ENCODE data around the gene DMRT2. TPM values are rescaled to one million over a fixed set of nuclear protein-coding genes. Genes with fewer than 3 reads are reported as not detected.

Gene DMRT2
- total RNA-seq, 1 donor, result not detected

GRCh38 chr9:1014225-1014624 lies 35.9 kb upstream of the DMRT2 start:
- Histone ChIP-seq H3K4me3 (ENCODE audit: insufficient read depth, low read length) (no peak overlapping the region), H3K36me3 (ENCODE audit: insufficient read depth, low read length) (no peaks in the 10 kb centered on the region), H3K4me1 (ENCODE audit: insufficient read depth, low read length) (peaks cover 3% of the 10 kb centered on the region), H3K27me3 (ENCODE audit: insufficient read depth, low read length) (no peaks in the 10 kb centered on the region), H3K9me3 (ENCODE audit: low read depth, low read length) (no peaks in the 10 kb centered on the region), H3K79me2 (ENCODE audit: insufficient read depth, low read length) (no peaks in the 10 kb centered on the region), H2AFZ (ENCODE audit: low read length) (no peak overlapping the region), H3K27ac (ENCODE audit: low read depth, low read length) (no peak overlapping the region), H4K20me1 (ENCODE audit: insufficient read depth, low read length) (no peaks in the 10 kb centered on the region), H3K4me2 (ENCODE audit: insufficient read depth, low read length) (no peak overlapping the region)
- no peak for TF ChIP-seq CTCF (IDR thresholded peaks at IDR 0.05; ENCODE audit: extremely low read depth, low read depth, low read length)
- DNase-seq (ENCODE audit: insufficient read length, low spot score, missing footprints), result no peak

- no peaks in the 10 kb centered on the region for H3K27me3 ChIP-seq (ENCODE audit: insufficient read depth, low read length)
- H3K4me1 ChIP-seq (ENCODE audit: insufficient read depth, low read length), result no peaks in the 10 kb centered on the region
- H3K4me2 ChIP-seq (ENCODE audit: insufficient read depth, low read length), result no peak overlapping the region
- no peak overlapping the region for H2AFZ ChIP-seq (ENCODE audit: low read length)
- no peak overlapping the region for H3K4me3 ChIP-seq (ENCODE audit: insufficient read depth, low read length)
- no peak overlapping the region for H3K27ac ChIP-seq (ENCODE audit: low read depth, low read length)
- H3K36me3 ChIP-seq (ENCODE audit: insufficient read depth, low read length), result no peaks in the 10 kb centered on the region
- no peaks in the 10 kb centered on the region for H4K20me1 ChIP-seq (ENCODE audit: insufficient read depth, low read length)
- H3K9me3 ChIP-seq (ENCODE audit: low read depth, low read length), result no peaks in the 10 kb centered on the region
- H3K79me2 ChIP-seq (ENCODE audit: insufficient read depth, low read length), result no peaks in the 10 kb centered on the region
- no peak for DNase-seq (ENCODE audit: insufficient read length, low spot score, missing footprints)
- no peak for TF ChIP-seq CTCF (IDR thresholded peaks at IDR 0.05; ENCODE audit: extremely low read depth, low read depth, low read length)
Observed at GRCh38 chr9:1014640-1015039, 35.5 kb upstream of the DMRT2 start.

- H3K27ac ChIP-seq (ENCODE audit: low read depth, low read length), result no peak overlapping the region
- peak; percentile 42 for TF ChIP-seq CTCF (IDR thresholded peaks at IDR 0.05; ENCODE audit: extremely low read depth, low read depth, low read length)
- H2AFZ ChIP-seq (ENCODE audit: low read length), result no peak overlapping the region
- H3K4me3 ChIP-seq (ENCODE audit: insufficient read depth, low read length), result no peak overlapping the region
- H3K4me1 ChIP-seq (ENCODE audit: insufficient read depth, low read length), result no peaks in the 10 kb centered on the region
- H3K79me2 ChIP-seq (ENCODE audit: insufficient read depth, low read length), result no peaks in the 10 kb centered on the region
- peak; percentile 65 for DNase-seq (ENCODE audit: insufficient read length, low spot score, missing footprints)
- H3K4me2 ChIP-seq (ENCODE audit: insufficient read depth, low read length), result no peak overlapping the region
- H3K36me3 ChIP-seq (ENCODE audit: insufficient read depth, low read length), result no peaks in the 10 kb centered on the region
- H3K27me3 ChIP-seq (ENCODE audit: insufficient read depth, low read length), result no peaks in the 10 kb centered on the region
- no peaks in the 10 kb centered on the region for H4K20me1 ChIP-seq (ENCODE audit: insufficient read depth, low read length)
- H3K9me3 ChIP-seq (ENCODE audit: low read depth, low read length), result no peaks in the 10 kb centered on the region
Observed at GRCh38 chr9:1018121-1018520, 32.0 kb upstream of the DMRT2 start.

- Histone ChIP-seq H3K27ac (ENCODE audit: low read depth, low read length) (no peak overlapping the region), H3K36me3 (ENCODE audit: insufficient read depth, low read length) (no peaks in the 10 kb centered on the region), H3K27me3 (ENCODE audit: insufficient read depth, low read length) (no peaks in the 10 kb centered on the region), H2AFZ (ENCODE audit: low read length) (no peak overlapping the region), H3K79me2 (ENCODE audit: insufficient read depth, low read length) (no peaks in the 10 kb centered on the region), H3K4me1 (ENCODE audit: insufficient read depth, low read length) (no peaks in the 10 kb centered on the region), H3K4me3 (ENCODE audit: insufficient read depth, low read length) (no peak overlapping the region), H4K20me1 (ENCODE audit: insufficient read depth, low read length) (no peaks in the 10 kb centered on the region), H3K9me3 (ENCODE audit: low read depth, low read length) (no peaks in the 10 kb centered on the region), H3K4me2 (ENCODE audit: insufficient read depth, low read length) (no peak overlapping the region)
- TF ChIP-seq CTCF (IDR thresholded peaks at IDR 0.05; ENCODE audit: extremely low read depth, low read depth, low read length), result no peak
- no peak for DNase-seq (ENCODE audit: insufficient read length, low spot score, missing footprints)
Observed at GRCh38 chr9:1024112-1024511, 26.0 kb upstream of the DMRT2 start.

Measured in osteoblast (primary cell).